Tibial nerve (tissue), 4 donors: ENCODE results near the gene EVPL. TPM values are rescaled to one million over a fixed set of nuclear protein-coding genes. Genes with fewer than 3 reads are reported as not detected.

Source experiments
- DNase-seq, 2 donors: peaks; one replicate each; pipeline ENCODE4 v3.0.0-alpha.2; 2019; ENCODE audit warnings: low spot score in 2 of 2
- H3K27ac ChIP-seq, 4 donors: fragments of 200-600 bp; sonication (generic) in 3 of 4; one replicate each; pipeline ENCODE4 v1.5.1; 2017 to 2019; ENCODE audit warnings: mild to moderate bottlenecking in 1 of 4
- H3K27me3 ChIP-seq, 2 donors: fragments of 200-600 bp; sonication (generic) in 1 of 2; one replicate each; pipeline versions ENCODE4 v1.5.1 to v1.6.0; 2017 to 2019
- H3K36me3 ChIP-seq, 3 donors: fragments of 200-600 bp; sonication (generic); one replicate each; pipeline ENCODE4 v1.5.1; 2018 to 2019
- H3K4me1 ChIP-seq, 4 donors: fragments of 200-600 bp; sonication (generic) in 3 of 4; one replicate each; pipeline ENCODE4 v1.5.1; 2017 to 2019
- H3K4me3 ChIP-seq, 4 donors: fragments of 200-600 bp; sonication (generic) in 3 of 4; one replicate each; pipeline ENCODE4 v1.5.1; 2017 to 2019; ENCODE audit warnings: mild to moderate bottlenecking in 1 of 4, moderate library complexity in 1 of 4
- H3K9me3 ChIP-seq, 4 donors: fragments of 200-600 bp; sonication (generic) in 3 of 4; one replicate each; pipeline ENCODE4 v1.5.1; 2017 to 2019
- EP300 ChIP-seq, 2 donors: sonication (generic); formaldehyde crosslinking; IDR thresholded peaks; one replicate each; pipeline ENCODE4 v1.6.1; 2017; ENCODE audit warnings: antibody characterized with exemption in 2 of 2, mild to moderate bottlenecking in 1 of 2
- POLR2A ChIP-seq, 2 donors: fragments of 450-650 bp; IDR thresholded peaks; one replicate each; pipeline ENCODE4 v1.6.1; 2017; ENCODE audit warnings: antibody characterized with exemption in 2 of 2, mild to moderate bottlenecking in 2 of 2, moderate library complexity in 2 of 2
- WGBS, 2 donors: methylation state at CpG; one replicate each; pipeline ENCODE4 v1.1.5; 2018; 5-methylcytosine and 5-hydroxymethylcytosine counted together
- total RNA-seq, 4 donors: library from RNA; depleted of rRNA; stranded (reverse); fragments of >200 nt; gene quantifications; one replicate each; pipeline ENCODE4 v1.1.0, GENCODE V29; 2016
- TF ChIP-seq, protein P1 (sequence below), 5 experiments: fragments of 200-600 bp in 3 of 5; fragments of 450-650 bp in 2 of 5; sonication (generic) in 3 of 5; IDR thresholded peaks; one replicate each; pipeline ENCODE4 v1.5.1; 2016 to 2019; ENCODE audit warnings: antibody characterized with exemption in 5 of 5, mild to moderate bottlenecking in 3 of 5, moderate library complexity in 2 of 5

The EVPL gene
- total RNA-seq, 4 donors from 2014 or later, result 0.98 to 3.0 (median 2.1) TPM; not detected in 1

DNA sequence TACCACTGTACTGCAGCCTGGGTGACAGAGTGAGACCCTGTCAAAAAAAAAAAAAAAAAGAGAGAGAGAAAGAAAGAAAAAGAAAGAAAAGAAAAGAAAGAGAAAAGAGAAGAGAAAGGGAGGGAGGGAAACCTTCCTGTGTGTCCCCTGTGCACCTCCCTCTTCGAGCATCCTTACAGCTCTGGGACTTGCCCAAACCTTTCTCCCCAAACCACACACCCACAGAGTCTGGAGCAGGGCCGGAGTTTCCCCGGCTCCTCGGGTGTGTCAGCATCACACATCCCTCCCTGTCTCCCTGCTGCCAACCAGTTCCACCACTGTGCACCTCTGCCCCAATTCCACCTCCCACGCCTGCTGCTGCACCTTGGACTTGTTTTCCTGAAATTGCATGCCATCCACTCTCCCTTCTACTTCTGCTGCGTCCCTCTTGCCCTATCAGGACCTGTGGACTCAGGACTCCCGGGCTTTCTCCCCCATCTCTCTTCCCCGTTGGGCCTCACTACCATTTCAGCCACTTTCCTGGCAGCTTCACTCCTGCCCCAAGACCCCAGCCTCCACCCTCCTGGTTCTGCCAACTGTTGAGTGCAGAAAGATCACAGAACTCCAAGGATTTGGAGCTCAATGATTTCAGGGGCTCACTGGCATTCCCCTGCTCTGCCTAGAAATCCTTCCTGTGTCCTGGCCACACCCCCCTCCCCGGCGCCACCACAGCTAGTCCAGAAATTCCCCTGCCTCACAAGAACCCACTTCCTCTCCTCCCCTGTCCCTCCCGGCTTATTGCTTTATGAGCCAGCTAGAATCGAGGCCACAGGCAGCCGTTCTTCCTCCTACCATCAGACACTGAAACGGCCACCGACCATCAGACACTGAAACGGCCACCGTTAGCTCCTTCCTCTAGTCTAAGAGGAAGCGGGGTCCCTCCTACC, 30.2 kb downstream of the EVPL start:
- TF ChIP-seq POLR2A (IDR thresholded peaks at IDR 0.05) (no peak), EP300 (IDR thresholded peaks at IDR 0.05) (no peak)
- TF ChIP-seq, protein P1, sequence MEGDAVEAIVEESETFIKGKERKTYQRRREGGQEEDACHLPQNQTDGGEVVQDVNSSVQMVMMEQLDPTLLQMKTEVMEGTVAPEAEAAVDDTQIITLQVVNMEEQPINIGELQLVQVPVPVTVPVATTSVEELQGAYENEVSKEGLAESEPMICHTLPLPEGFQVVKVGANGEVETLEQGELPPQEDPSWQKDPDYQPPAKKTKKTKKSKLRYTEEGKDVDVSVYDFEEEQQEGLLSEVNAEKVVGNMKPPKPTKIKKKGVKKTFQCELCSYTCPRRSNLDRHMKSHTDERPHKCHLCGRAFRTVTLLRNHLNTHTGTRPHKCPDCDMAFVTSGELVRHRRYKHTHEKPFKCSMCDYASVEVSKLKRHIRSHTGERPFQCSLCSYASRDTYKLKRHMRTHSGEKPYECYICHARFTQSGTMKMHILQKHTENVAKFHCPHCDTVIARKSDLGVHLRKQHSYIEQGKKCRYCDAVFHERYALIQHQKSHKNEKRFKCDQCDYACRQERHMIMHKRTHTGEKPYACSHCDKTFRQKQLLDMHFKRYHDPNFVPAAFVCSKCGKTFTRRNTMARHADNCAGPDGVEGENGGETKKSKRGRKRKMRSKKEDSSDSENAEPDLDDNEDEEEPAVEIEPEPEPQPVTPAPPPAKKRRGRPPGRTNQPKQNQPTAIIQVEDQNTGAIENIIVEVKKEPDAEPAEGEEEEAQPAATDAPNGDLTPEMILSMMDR (IDR thresholded peaks at IDR 0.05), result no peak
- peaks cover 0 to 48% (median 0%) of the 10 kb centered on the region in 3 donors for H3K36me3 ChIP-seq
- peaks cover 0 to 13% (median 6%) of the 10 kb centered on the region in 4 donors for H3K4me1 ChIP-seq
- no peak overlapping the region for H3K4me3 ChIP-seq
- no peaks in the 10 kb centered on the region for H3K27me3 ChIP-seq
- WGBS, 2 donors, result 34 to 37% methylated on average over 18 of the region's 18 CpGs
- no peak for DNase-seq
- no peaks in the 10 kb centered on the region for H3K9me3 ChIP-seq
- peak overlapping the region in 1 of 4 donors; percentile 59 for H3K27ac ChIP-seq

DNA sequence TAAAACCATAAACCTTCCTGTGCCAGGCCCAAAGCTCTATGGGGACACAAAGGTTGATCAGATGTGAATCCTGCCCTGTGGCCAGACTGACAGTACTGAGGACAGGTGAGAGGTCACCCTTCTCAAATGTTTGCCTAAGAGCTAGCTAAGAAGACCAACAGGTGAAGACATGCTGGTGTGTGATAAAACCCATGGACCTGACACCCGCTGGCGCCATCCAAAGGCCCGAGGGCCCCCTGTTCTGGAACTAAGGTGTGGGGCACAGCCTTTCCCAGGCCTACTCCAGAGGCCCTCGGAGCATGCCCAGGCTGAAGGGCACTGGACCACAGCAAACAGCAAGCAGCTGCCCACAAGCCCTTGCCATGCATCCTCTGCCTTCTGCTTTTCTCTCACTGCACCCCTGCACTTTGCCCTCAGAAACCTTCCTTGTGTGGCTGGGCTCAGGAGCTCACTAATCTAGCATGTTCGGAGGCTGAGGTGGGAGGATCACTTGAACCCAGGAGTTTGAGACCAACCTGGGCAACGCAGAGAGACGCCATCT, 31.7 kb downstream of the EVPL start:
- no peaks in the 10 kb centered on the region for H3K27me3 ChIP-seq
- H3K36me3 ChIP-seq, result peaks cover 0 to 48% (median 0%) of the 10 kb centered on the region in 3 donors
- TF ChIP-seq POLR2A (IDR thresholded peaks at IDR 0.05) (no peak), EP300 (IDR thresholded peaks at IDR 0.05) (no peak)
- TF ChIP-seq, protein P1 (IDR thresholded peaks at IDR 0.05), result no peak
- no peaks in the 10 kb centered on the region for H3K9me3 ChIP-seq
- WGBS, 2 donors, result 91 to 93% methylated on average over 7 of the region's 7 CpGs
- no peak for DNase-seq
- no peak overlapping the region for H3K27ac ChIP-seq
- no peak overlapping the region for H3K4me3 ChIP-seq
- peaks cover 0 to 13% (median 6%) of the 10 kb centered on the region in 4 donors for H3K4me1 ChIP-seq

DNA sequence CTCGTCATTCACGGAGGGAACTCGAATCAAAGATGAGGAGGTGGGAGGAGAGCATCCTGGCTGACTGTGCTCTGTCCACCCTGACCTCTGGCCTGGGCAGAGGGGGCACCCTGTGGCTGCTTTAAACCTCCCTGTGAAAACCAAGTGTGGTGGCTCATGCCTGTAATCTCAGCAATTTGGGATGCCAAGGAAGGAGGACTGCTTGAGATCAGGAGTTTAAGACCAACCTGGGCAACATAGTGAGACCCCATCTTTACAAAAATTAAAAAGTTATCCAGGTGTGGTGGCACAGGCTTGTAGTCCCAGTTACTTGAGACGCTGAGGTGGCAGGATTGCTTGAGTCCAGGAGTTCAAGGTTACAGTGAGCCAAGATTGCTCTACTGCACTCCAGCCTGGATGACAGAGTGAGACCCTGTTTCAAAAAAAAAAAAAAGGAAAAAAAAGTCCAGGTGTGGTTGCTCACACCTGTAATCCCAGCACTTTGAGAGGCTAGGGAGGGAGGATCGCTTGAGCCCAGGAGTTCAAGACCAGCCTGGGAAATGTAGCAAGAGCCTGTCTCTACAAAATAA, 32.2 kb downstream of the EVPL start:
- H3K36me3 ChIP-seq, result peaks cover 0 to 51% (median 0%) of the 10 kb centered on the region in 3 donors
- TF ChIP-seq POLR2A (IDR thresholded peaks at IDR 0.05) (no peak), EP300 (IDR thresholded peaks at IDR 0.05) (no peak)
- TF ChIP-seq, protein P1 (IDR thresholded peaks at IDR 0.05), result no peak
- H3K27me3 ChIP-seq, result no peaks in the 10 kb centered on the region
- H3K4me1 ChIP-seq, result peaks cover 0 to 13% (median 6%) of the 10 kb centered on the region in 4 donors
- WGBS, 2 donors, result 85 to 98% methylated on average over 5 of the region's 5 CpGs
- no peaks in the 10 kb centered on the region for H3K9me3 ChIP-seq
- no peak for DNase-seq
- H3K4me3 ChIP-seq, result no peak overlapping the region
- H3K27ac ChIP-seq, result no peak overlapping the region

DNA sequence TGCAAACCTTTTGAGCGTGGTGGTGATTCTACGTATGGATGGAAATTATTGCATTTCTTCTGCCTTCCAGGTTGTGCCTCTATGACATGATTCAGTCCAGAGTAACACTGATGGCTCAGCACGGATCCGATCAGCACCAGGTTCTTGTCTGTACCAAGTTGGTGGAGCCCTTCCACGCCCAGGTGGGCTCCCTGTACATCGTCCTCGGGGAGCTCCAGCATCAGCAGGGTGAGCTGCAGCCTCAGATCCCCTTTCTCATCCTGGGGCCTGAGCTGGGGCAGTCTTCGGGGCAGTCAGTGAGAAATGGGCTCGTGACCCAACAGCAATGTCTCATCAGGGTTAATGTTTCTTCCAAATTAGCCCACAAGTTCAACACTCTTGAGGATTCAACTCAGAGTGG, 35.7 kb downstream of the EVPL start:
- 94 to 97% methylated on average over 8 to 9 of the region's 9 CpGs for WGBS, 2 donors
- Histone ChIP-seq H3K27ac (no peak overlapping the region), H3K4me1 (no peaks in the 10 kb centered on the region), H3K27me3 (no peaks in the 10 kb centered on the region), H3K4me3 (no peak overlapping the region), H3K36me3 (peaks cover 0 to 57% (median 0%) of the 10 kb centered on the region in 3 donors), H3K9me3 (no peaks in the 10 kb centered on the region)
- TF ChIP-seq EP300 (IDR thresholded peaks at IDR 0.05) (no peak), POLR2A (IDR thresholded peaks at IDR 0.05) (no peak)
- TF ChIP-seq, protein P1 (IDR thresholded peaks at IDR 0.05), result no peak
- DNase-seq, result no peak
